ENCODE data around the gene KRT72.

Gene KRT72

GRCh38 chr12:52606581-52607218, 5.4 kb upstream of the KRT72 start:
- Histone ChIP-seq H3K79me2 (ENCODE audit: insufficient read depth, low read length) (no peaks in the 10 kb centered on the region), H3F3A (ENCODE audit: insufficient read depth, low read length) (no peaks in the 10 kb centered on the region), H2AFZ (ENCODE audit: low read length) (no peak overlapping the region), H3K27me3 (ENCODE audit: insufficient read depth, low read length) (peaks cover 5% of the 10 kb centered on the region; the same call in 1 of the 2 replicates), H3K4me2 (ENCODE audit: low read length) (no peak overlapping the region), H3K9me2 (ENCODE audit: low read depth, low read length) (no peaks in the 10 kb centered on the region), H3K4me1 (ENCODE audit: insufficient read depth, low read length, severe bottlenecking) (no peaks in the 10 kb centered on the region), H3K27ac (ENCODE audit: low read depth, low read length, poor library complexity, severe bottlenecking) (no peak overlapping the region), H4K20me1 (ENCODE audit: insufficient read depth, low read length) (no peaks in the 10 kb centered on the region), H3K36me3 (ENCODE audit: insufficient read depth, low read length) (no peaks in the 10 kb centered on the region), H3K4me3 (ENCODE audit: low read depth, low read length, poor library complexity, severe bottlenecking) (no peak overlapping the region), H3K9ac (ENCODE audit: low read length) (no peak overlapping the region), H3K9me3 (ENCODE audit: low read length) (no peaks in the 10 kb centered on the region)
- TF ChIP-seq CTCF (IDR thresholded peaks at IDR 0.05; ENCODE audit: low read length), result no peak

- no peaks in the 10 kb centered on the region for H3K79me2 ChIP-seq (ENCODE audit: insufficient read depth, low read length)
- no peaks in the 10 kb centered on the region for H3K36me3 ChIP-seq (ENCODE audit: insufficient read depth, low read length)
- H3K9me3 ChIP-seq (ENCODE audit: low read length), result no peaks in the 10 kb centered on the region
- no peaks in the 10 kb centered on the region for H3F3A ChIP-seq (ENCODE audit: insufficient read depth, low read length)
- no peak overlapping the region for H3K4me2 ChIP-seq (ENCODE audit: low read length)
- H3K4me3 ChIP-seq (ENCODE audit: low read depth, low read length, poor library complexity, severe bottlenecking), result no peak overlapping the region
- no peak overlapping the region for H2AFZ ChIP-seq (ENCODE audit: low read length)
- H3K9me2 ChIP-seq (ENCODE audit: low read depth, low read length), result no peaks in the 10 kb centered on the region
- TF ChIP-seq EZH2 (IDR thresholded peaks at IDR 0.05; ENCODE audit: borderline replicate concordance, low read length) (no peak), CTCF (IDR thresholded peaks at IDR 0.05; ENCODE audit: low read length) (no peak)
- H4K20me1 ChIP-seq (ENCODE audit: insufficient read depth, low read length), result no peaks in the 10 kb centered on the region
- H3K4me1 ChIP-seq (ENCODE audit: insufficient read depth, low read length, severe bottlenecking), result no peaks in the 10 kb centered on the region
- H3K9ac ChIP-seq (ENCODE audit: low read length), result no peak overlapping the region
- peaks cover 8% of the 10 kb centered on the region; the same call in 1 of the 2 replicates for H3K27me3 ChIP-seq (ENCODE audit: insufficient read depth, low read length)
- no peak overlapping the region for H3K27ac ChIP-seq (ENCODE audit: low read depth, low read length, poor library complexity, severe bottlenecking)
Observed at GRCh38 chr12:52606096-52606495, 4.8 kb upstream of the KRT72 start.

- H3F3A ChIP-seq (ENCODE audit: insufficient read depth, low read length), result no peaks in the 10 kb centered on the region
- no peak overlapping the region for H3K4me3 ChIP-seq (ENCODE audit: low read depth, low read length, poor library complexity, severe bottlenecking)
- H3K9me2 ChIP-seq (ENCODE audit: low read depth, low read length), result no peaks in the 10 kb centered on the region
- no peaks in the 10 kb centered on the region for H3K79me2 ChIP-seq (ENCODE audit: insufficient read depth, low read length)
- H3K9me3 ChIP-seq (ENCODE audit: low read length), result no peaks in the 10 kb centered on the region
- no peak for TF ChIP-seq EZH2 (IDR thresholded peaks at IDR 0.05; ENCODE audit: borderline replicate concordance, low read length)
- no peak for TF ChIP-seq CTCF (IDR thresholded peaks at IDR 0.05; ENCODE audit: low read length)
- H3K4me2 ChIP-seq (ENCODE audit: low read length), result no peak overlapping the region
- H4K20me1 ChIP-seq (ENCODE audit: insufficient read depth, low read length), result no peaks in the 10 kb centered on the region
- no peak overlapping the region for H2AFZ ChIP-seq (ENCODE audit: low read length)
- no peaks in the 10 kb centered on the region for H3K4me1 ChIP-seq (ENCODE audit: insufficient read depth, low read length, severe bottlenecking)
- H3K27ac ChIP-seq (ENCODE audit: low read depth, low read length, poor library complexity, severe bottlenecking), result no peak overlapping the region
- H3K9ac ChIP-seq (ENCODE audit: low read length), result no peak overlapping the region
- no peaks in the 10 kb centered on the region for H3K36me3 ChIP-seq (ENCODE audit: insufficient read depth, low read length)
- peaks cover 8% of the 10 kb centered on the region; the same call in 1 of the 2 replicates for H3K27me3 ChIP-seq (ENCODE audit: insufficient read depth, low read length)
Observed at GRCh38 chr12:52605542-52605941, 4.3 kb upstream of the KRT72 start.
